BLaER1 (cell line): ENCODE measurements around the gene ZNF492.
A peak's percentile ranks its signal among the peaks of the same experiment; 100 is the strongest.
"Not testable (repeated sequence)": the region's sequence is repeated elsewhere in the genome, so short reads cannot be mapped to it uniquely, and the experiment has no call there.

Experiments used
- H3K27ac ChIP-seq: shearing (Covaris generic); formaldehyde crosslinking; 2 replicates; pipeline ENCODE4 v1.8.1; 2022
- H3K27me3 ChIP-seq: shearing (Covaris generic); formaldehyde crosslinking; 2 replicates; pipeline ENCODE4 v1.8.1; 2022
- H3K36me3 ChIP-seq: shearing (Covaris generic); formaldehyde crosslinking; 2 replicates; pipeline ENCODE4 v1.8.1; 2022
- H3K4me1 ChIP-seq: shearing (Covaris generic); formaldehyde crosslinking; 2 replicates; pipeline ENCODE4 v1.8.1; 2022
- H3K4me2 ChIP-seq: shearing (Covaris generic); formaldehyde crosslinking; 2 replicates; pipeline ENCODE4 v1.8.1; 2022
- H3K4me3 ChIP-seq: shearing (Covaris generic); formaldehyde crosslinking; 2 replicates; pipeline ENCODE4 v1.8.1; 2022
- H3K9ac ChIP-seq: shearing (Covaris generic); formaldehyde crosslinking; 2 replicates; pipeline ENCODE4 v1.8.1; 2022
- H3K9me3 ChIP-seq: shearing (Covaris generic); formaldehyde crosslinking; 2 replicates; pipeline ENCODE4 v1.8.1; 2022
- H4K20me1 ChIP-seq: shearing (Covaris generic); formaldehyde crosslinking; 2 replicates; pipeline ENCODE4 v1.8.1; 2022
- Cebpa-rat ChIP-seq: shearing (Covaris generic); IDR thresholded peaks from 2 replicates; pipeline ENCODE4 v1.8.1; 2022

ZNF492 gene

DNA sequence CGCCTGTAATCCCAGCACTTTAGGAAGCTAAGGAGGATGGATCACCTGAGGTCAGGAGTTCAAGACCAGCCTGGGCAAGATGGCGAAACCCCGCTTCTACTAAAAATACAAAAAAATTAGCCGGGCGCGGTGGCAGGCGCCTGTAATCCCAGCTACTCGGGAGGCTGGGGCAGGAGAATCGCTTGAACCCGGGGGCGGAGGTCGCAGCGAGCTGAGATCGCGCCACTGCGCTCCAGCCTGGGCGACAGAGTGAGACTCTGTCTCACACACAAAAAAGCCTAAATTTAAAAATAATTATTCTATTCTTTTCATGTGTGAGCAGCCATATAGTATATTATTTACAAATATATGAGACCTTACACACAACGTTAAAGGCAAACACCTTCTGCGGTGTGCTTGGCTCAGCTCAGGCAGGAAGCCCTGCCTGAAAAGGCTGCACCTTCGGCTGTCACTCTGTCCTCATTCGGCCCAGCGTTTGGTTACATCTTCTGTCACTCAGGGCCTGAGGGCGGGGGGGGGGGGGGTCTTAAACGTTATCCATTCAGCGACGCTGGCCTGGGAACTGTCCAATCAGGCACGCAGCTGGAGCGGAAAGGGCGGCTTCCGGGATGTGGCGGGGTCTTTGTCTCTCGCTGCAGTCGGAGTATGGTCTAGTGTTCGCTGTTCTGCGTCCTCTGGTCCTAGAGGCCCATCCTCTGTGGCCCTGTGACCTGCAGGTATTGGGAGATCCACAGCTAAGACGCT is at the start of gene ZNF492:
Gene ZNF492 (plus strand): TSS at position 619 of the 744 bp plus-strand sequence. CDS start 19,076 bp downstream, outside the sequence.
- H3K4me3 ChIP-seq, result peak within 1 kb of the TSS; percentile 75
- H3K9me3 ChIP-seq, result peaks cover 58% of the 10 kb centered on the region
- peak within 1 kb of the TSS; percentile 84 for H3K9ac ChIP-seq
- H3K27me3 ChIP-seq, H3K4me1 ChIP-seq, H4K20me1 ChIP-seq: not testable (repeated sequence)
- H3K4me2 ChIP-seq, result peak within 1 kb of the TSS; percentile 65
- peaks cover 11% of the 10 kb centered on the region; the same call in 1 of the 2 replicates for H3K36me3 ChIP-seq
- peak within 1 kb of the TSS; percentile 71; the same call in 1 of the 2 replicates for H3K27ac ChIP-seq

DNA sequence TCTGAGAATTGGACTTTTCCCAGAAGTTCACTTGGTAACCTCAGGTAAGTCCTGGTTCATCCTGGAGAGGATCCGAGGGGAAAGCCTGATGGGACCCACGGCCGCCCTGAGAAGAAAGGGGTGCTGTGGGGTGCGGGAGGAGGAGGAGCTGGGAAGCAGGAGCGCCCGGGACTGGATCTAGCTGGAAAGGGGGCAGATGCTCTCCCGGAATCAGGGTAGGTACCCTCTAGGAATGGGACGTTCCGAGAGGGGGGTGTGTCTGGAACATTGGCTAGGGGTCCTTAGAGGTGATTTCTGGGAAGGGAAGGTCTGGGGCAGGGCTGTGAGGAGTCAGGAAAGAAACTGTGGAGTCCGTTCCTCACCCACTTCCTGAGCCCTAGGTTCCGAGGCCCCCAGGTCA is 38.7 kb upstream of the ZNF492 start:
- Histone ChIP-seq H3K27me3 (no peaks in the 10 kb centered on the region), H3K4me1 (no peaks in the 10 kb centered on the region), H3K9me3 (peaks cover 21% of the 10 kb centered on the region), H3K36me3 (no peaks in the 10 kb centered on the region), H3K4me2 (no peak overlapping the region), H4K20me1 (no peaks in the 10 kb centered on the region), H3K4me3 (no peak overlapping the region), H3K27ac (no peak overlapping the region), H3K9ac (no peak overlapping the region)
- TF ChIP-seq Cebpa-rat, result no peak

DNA sequence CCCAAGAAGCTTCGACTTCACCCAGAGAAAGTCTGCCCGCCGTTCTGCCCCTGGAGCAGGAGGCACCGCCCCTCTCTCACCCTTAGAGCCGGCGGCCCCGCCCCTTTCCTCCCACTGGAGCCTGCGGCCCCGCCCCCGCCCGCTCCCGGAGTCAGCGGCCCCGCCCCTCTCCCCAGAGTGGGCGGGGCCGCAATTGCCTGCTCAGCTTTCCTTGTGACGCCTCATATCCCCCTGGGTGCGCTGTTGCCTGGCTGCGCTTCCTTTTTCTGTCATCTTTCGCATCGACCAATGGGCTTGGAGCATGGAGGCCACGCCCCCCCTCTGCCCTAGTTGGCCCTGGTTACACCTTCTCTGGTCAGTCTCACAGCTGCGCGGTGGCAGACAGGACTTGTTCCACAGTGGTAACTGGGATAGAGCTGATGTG is 38.2 kb upstream of the ZNF492 start:
- Histone ChIP-seq H3K4me2 (no peak overlapping the region), H3K9ac (no peak overlapping the region), H3K4me3 (no peak overlapping the region), H3K36me3 (no peaks in the 10 kb centered on the region), H3K9me3 (peaks cover 26% of the 10 kb centered on the region), H3K27ac (no peak overlapping the region), H4K20me1 (no peaks in the 10 kb centered on the region), H3K27me3 (no peaks in the 10 kb centered on the region), H3K4me1 (no peaks in the 10 kb centered on the region)
- no peak for TF ChIP-seq Cebpa-rat

DNA sequence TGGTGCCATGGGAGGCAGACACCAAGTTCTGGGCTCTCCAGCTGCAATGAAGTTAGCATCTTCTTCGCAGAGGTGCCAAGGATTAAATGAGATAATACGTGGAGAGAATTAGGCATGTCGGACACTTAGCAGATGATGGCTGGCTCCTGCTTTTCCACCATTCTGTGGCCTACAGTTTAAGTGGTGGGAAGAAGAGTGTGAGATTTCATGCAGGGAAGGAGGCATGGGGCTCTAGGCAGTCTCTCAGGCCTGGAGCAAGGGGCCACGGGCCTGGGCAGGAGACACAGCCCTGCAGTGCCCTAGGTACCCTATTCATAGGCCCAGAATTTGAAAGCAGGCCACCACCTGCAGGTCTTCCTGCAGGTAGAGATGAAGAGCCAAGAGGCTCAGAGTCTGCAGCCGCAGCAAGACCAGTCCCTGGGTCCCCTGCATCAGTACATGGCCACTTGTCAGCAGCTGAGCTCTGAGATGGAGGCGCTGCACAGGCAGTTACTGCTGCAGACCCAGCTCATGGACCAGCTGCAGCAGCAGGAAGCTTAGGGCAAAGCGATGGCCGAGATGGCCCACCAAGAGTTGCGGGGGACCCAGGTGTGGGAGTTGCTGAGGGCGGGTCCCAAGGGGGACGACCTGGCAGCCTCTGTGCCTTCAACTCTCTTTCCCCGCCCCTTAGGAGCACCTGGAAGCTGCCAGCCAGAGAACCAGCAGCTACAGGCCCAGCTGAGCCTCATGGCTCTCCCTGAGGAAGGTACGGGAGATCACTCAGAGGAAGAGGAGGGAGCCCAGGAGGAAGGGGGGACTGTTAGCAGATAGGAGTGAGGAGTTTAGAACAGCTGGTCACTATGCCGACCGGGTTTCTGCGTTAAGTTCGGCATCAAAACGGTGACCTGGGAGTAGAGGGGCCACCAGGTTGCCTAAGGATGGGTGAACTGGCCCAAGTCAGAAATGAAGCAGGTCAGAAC is 33.2 kb upstream of the ZNF492 start:
- TF ChIP-seq Cebpa-rat, result no peak
- H3K36me3 ChIP-seq, result no peaks in the 10 kb centered on the region
- no peaks in the 10 kb centered on the region for H3K27me3 ChIP-seq
- H3K27ac ChIP-seq, result no peak overlapping the region
- peaks cover 38% of the 10 kb centered on the region for H3K9me3 ChIP-seq
- H3K4me3 ChIP-seq, result no peak overlapping the region
- no peak overlapping the region for H3K9ac ChIP-seq
- no peak overlapping the region for H3K4me2 ChIP-seq
- no peaks in the 10 kb centered on the region for H3K4me1 ChIP-seq
- no peaks in the 10 kb centered on the region for H4K20me1 ChIP-seq

DNA sequence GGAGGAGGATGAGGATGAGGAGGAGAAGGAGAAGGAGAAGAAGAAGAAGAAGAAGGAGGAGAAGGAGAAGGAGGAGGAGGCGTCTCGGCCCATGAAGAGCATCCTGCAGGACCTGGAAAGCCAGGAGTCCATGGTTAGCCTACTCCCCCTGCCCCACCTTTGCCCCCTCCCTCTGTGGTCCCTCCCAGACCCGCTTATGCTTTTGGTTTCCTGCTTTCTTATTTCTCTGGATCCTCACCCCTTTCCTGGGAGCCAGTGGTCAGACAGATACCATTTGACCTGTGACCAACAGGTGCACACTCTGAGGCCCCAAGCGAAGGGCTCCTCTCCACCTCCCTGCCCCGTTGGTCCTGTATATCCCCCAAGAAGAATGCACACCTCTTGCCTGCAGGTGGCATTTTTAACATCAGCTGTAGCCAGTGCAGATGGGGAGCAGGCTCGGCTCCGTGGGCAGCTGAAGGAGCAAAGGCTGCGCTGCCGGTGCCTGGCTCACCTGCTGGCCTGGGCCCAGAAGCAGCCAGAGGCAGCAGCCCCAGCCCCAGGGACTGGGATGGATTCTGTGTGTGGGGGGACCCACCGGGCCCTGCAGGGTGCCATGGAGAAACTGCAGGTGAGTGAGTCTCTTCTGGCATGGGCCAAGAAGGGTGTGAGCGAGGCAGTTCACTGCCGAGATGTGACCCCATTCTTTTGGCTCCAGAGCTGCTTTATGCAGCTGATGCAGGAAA is 32.1 kb upstream of the ZNF492 start:
- Histone ChIP-seq H3K4me2 (no peak overlapping the region), H3K9ac (no peak overlapping the region), H3K27me3 (no peaks in the 10 kb centered on the region), H4K20me1 (no peaks in the 10 kb centered on the region), H3K27ac (no peak overlapping the region), H3K4me3 (no peak overlapping the region), H3K4me1 (no peaks in the 10 kb centered on the region), H3K36me3 (no peaks in the 10 kb centered on the region), H3K9me3 (peaks cover 29% of the 10 kb centered on the region; the same call in 1 of the 2 replicates)
- no peak for TF ChIP-seq Cebpa-rat

DNA sequence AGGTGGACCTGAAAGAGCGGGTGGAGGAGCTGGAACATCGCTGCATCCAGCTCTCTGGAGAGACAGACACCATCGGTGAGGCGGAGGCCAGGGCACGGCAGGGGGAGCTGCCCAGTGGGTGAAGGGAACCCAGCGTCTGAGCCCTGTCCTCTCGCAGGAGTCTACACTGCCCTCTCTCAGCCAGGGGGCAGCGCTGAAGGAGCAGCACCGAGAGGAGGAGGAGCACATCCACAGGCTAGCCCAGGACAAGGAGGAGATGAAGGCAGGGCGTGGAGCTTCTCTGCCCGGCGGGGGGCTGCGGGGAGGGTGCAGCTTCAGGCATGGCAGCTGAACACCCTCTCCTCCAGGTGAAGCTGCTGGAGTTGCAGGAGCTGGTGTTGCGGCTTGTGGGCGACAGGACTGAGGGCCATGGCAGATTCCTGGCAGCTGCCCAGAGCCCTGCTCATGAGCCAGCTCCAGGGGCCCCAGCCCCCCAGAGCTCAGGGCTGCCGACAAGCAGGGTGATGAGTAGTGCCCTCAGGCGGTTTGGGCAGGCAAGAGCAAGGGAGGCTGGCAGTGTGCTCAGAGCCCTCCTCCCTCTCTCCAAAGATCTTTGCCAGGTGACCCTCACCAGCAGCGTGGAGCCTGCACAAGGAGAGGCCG is 31.4 kb upstream of the ZNF492 start:
- no peak overlapping the region for H3K4me3 ChIP-seq
- no peaks in the 10 kb centered on the region for H4K20me1 ChIP-seq
- H3K9me3 ChIP-seq, result peaks cover 29% of the 10 kb centered on the region; the same call in 1 of the 2 replicates
- H3K27me3 ChIP-seq, result no peaks in the 10 kb centered on the region
- no peak overlapping the region for H3K9ac ChIP-seq
- H3K4me2 ChIP-seq, result no peak overlapping the region
- no peak overlapping the region for H3K27ac ChIP-seq
- H3K36me3 ChIP-seq, result no peaks in the 10 kb centered on the region
- no peaks in the 10 kb centered on the region for H3K4me1 ChIP-seq
- TF ChIP-seq Cebpa-rat, result no peak

DNA sequence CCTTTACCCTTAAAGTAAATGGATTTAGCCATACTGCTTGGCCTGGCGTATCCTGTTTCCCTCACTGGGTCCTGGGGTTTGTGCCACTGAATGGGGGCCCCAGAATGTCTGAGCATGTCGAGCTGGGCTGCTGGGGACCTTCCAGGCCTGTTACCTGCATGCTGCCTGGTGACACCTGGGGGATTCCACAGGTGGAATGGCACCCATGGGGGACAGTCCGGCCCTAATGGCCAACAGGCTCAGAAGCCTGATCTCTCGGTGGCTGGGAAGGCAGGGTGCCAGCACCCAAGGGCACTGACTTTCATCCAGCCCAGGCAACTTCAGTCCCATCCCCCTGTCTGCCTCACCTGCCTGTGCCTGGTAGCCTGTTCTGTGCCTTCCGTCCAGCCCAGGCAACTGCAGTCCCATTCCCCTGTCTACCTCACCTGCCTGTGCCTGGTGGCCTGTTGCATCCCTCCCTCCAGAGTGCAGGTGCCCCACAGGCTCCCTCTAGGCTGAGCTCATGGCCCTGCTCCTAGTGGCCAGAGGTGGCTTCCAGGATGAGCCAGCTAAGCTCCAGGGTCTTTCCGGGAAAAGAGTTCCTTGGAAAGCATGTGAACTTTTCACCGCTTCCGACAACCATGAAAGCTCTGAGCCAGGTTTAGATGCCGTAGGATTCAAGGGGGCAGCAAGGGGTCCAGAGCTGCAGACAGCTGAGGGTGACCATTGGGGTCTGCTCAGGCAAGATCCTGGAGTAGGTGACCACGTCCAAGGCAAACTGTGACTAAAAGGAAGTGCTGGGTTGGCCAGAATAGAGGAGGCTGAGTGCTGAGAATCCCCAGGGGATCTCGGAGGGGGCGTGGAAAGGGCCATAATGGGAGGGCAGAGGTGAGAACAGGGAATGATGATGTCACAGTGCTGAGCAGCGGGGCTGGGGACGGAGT is 30.3 kb upstream of the ZNF492 start:
- no peak overlapping the region for H3K9ac ChIP-seq
- TF ChIP-seq Cebpa-rat, result no peak
- no peaks in the 10 kb centered on the region for H3K27me3 ChIP-seq
- no peaks in the 10 kb centered on the region for H3K36me3 ChIP-seq
- H3K27ac ChIP-seq, result no peak overlapping the region
- H3K4me2 ChIP-seq, result no peak overlapping the region
- no peak overlapping the region for H3K4me3 ChIP-seq
- H4K20me1 ChIP-seq, result no peaks in the 10 kb centered on the region
- H3K4me1 ChIP-seq, result no peaks in the 10 kb centered on the region
- peaks cover 29% of the 10 kb centered on the region; the same call in 1 of the 2 replicates for H3K9me3 ChIP-seq

DNA sequence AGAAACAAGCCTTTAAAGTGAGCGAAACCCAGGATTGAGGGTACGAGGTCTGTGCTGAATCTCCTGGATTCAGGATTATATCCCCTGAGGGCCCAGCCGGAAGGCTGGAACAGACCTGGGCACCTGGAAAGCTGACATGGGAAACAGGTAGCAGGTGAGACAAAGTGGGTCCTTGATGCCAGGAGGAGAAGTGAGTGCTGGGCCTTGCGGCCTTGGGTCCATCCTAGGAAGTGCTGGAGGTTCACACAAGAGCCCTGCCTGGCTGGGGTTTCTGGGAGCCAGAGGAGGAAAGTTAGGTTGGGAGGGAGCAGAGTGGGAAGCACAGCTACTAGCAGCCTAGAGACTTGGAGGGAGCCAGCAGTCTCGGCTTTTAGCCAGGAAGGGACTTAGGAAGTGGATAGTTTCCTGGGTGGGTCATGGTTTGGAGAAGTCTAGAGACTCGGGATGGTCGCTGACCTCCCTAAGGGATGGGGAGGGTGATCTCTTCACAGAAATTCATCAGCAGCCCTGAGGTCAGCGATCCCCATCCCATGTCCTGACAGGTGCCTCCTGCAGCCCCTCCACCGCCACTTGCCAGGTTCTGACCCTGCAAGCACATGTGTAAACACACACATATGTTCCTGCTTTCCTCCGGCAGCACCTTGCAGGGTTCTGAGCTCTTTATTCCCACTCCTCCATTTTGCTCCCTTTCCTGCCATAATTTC is 29.4 kb upstream of the ZNF492 start:
- Histone ChIP-seq H3K27ac (no peak overlapping the region), H3K4me2 (no peak overlapping the region), H3K4me1 (no peaks in the 10 kb centered on the region), H3K27me3 (no peaks in the 10 kb centered on the region), H3K9me3 (peaks cover 29% of the 10 kb centered on the region; the same call in 1 of the 2 replicates), H3K9ac (no peak overlapping the region), H4K20me1 (no peaks in the 10 kb centered on the region), H3K36me3 (no peaks in the 10 kb centered on the region), H3K4me3 (no peak overlapping the region)
- no peak for TF ChIP-seq Cebpa-rat
